ENCODE results near the gene APOL5.

Gene APOL5

GRCh38 chr22:35743326-35743860 lies 25.7 kb downstream of the APOL5 start:
- DNase-seq = no peak

DNA sequence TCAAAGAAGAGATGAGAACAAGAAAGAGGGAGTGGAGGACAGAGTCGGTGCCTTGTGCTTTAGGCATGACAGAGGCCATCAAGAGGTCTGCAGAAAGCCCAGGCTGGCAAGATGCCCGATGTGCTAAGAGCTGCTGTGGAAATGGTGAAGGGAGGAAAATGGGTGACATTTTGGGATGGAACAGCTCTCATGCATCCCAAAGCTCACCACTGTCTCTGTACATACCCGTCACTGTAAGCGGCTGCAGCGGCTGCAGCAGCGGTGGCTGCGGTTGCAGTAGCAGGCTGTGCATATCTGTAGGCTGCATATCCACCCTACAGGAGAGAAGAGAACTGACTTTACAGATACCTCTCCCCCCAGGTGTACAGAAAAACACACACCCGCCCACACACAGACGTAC lies 28.6 kb downstream of the APOL5 start:
- DNase-seq = no peak

GRCh38 chr22:35746946-35747703 lies 29.5 kb downstream of the APOL5 start:
- DNase-seq = no peak

DNA sequence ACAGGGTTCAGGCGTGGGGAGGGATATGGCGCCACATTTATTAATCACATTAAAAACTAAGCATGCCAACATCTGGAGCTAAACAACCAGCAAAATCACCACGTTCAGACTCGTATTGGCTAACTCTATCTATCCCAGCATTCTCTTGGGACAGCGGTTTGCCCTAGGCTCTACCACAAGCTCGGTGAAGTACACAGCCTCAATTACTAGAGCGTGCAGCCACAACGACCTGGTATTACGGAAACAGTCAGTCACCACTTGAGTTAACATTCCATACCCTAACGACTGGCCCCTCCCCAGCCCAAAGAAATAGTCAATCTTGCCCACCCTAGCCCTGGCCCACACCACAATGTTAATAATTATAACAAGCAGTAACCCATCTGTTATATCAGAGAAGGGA lies 32.1 kb downstream of the APOL5 start:
- no peak for DNase-seq

- no peak for DNase-seq
Measured at GRCh38 chr22:35752006-35752862, 34.6 kb downstream of the APOL5 start.

DNA sequence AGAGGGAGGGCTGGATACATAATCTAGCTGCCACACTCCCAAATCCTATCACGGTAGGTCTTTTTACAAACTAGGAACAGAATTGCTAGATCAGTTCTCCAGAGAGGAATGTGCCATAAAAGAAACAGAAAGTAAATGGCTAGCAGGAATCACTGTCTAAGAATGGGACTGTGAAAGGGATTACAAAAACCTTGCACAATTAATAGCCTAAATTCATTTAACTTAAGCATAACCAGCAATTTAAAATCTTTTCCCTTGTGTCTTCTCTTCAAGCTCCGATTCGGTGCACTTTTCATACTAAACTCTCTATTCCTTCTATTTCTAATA lies 35.2 kb downstream of the APOL5 start:
- no peak for DNase-seq

DNA sequence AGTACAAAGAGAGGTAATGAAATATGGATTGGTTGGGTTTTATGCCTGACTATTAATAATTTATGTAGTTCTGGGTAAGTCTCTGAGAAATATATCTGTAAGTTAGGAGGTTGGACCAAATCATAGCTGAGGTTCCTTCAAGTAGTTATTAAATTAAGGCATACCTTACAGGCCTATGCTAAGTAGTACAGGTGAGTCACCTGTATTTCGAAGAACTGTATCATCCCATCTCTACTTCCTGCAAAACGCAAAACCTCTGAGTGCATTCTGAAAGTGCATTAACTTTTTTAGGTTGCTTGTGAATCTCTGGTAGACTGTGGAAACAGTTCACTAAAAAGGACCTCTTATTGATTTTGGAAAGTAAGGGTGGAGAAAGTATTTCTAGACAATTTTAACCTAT lies 37.1 kb downstream of the APOL5 start:
- no peak for DNase-seq

GRCh38 chr22:35756722-35757121 lies 39.0 kb downstream of the APOL5 start:
- no peak for DNase-seq

- DNase-seq = no peak
Measured at GRCh38 chr22:35758394-35758793, 40.7 kb downstream of the APOL5 start.

- DNase-seq = no peak
Measured at GRCh38 chr22:35761037-35761436, 43.4 kb downstream of the APOL5 start.

DNA sequence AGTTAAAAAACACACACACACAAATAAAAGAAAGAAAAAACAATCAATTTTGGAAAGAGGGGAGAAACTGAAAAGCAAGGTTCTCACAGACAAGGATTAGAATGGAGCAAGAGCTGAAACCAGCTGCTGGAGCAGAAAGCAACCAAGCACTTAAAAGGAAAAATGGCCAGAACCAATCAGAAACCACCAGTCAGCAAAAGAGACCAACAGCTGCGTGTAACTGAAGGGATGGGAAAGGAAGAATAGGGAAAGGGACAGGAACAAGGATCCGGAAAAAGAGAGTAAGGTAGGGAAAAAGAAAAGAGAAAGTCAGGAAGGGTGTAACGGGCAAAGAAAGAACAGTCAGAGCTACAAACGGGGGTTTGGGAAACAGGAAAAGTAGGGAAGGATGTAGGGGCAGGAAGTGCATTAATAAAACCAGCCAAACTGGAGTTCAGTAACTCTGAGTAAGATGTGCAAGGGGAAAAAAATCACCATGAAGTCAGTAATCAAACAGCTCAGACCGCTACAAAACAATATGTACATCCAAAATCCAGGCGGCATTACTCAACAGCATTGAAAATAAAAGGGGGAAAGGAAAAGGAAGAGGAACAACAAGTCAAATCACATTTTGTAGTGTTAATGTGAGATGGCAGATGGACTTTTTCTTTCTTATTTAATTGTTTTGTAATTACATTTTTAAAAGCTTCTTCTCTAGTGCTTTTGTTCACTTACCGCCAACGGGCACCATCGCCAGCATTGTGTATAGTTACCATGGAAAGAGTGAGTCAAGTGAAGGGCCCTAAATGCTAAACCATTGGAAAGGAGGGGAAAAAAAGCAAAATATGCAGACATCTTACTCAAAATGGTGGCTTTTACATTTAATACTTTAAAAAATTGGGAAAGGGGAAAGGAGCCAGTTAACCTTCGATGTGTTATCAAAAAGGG lies 49.2 kb downstream of the APOL5 start:
- no peak for DNase-seq

DNA sequence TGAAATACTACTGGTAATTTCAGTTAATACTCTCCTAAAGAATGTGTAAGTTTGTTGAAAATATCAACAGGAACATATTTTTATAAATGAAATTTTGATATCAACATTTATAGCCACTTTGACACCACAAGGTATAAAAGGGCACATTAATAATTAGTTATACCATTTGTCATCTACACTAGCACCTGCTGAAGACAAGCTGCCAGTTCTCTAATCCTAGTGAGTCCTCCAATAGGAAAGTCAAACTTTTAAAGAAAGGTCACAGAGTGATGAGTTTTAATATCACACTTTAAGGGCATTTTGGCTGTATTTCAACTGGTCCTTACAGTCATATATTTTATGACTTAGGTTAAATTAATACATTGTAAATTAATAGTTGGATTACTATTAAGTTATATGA lies 52.3 kb downstream of the APOL5 start:
- no peak for DNase-seq

DNA sequence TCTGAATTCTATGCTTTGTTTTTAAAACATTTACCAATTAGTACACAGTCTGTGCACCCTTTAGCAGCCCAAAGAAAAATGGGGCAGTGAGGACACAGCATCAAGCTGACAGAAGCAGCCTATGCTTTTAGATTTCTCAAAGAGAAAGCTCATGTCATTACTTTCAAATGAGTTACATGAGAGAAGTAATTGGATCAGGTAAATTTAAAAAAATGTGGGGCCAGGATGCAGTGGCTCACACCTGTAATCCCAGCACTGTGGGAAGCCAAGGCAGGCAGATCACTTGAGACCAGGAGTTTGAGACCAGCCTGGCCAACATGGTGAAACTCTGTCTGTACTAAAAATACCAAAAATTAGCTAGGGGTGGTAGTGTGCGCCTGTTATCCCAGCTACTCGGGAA lies 57.7 kb downstream of the APOL5 start:
- no peak for DNase-seq

DNA sequence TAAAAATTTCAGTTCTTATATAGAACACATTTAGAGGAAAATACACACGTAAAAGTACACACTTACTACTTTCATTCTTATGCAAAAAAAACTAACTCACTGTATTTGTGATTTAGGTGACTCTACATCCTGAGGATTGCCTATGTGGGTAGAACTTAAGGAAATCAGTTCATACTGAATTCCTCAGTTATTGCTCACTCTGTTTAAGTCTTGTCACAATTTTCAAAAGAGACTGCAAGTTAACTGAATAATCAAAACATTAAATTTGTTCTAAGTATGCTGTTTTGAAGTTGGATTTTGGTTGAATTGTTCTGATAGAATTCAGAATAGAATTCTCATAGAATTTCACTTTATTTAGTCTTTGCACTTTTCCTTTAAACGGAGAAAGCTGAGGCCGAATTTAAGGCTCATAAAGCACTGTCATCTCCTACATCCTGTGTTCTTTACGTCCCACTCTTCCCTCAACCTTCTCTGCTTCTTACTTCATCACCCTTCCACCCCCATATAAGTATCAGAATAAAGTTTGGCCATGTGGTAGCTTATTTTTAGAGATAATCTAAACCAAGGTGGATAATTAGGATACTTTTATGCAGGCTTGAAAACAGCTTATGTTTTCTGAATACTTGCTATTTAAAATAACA lies 59.8 kb downstream of the APOL5 start:
- no peak for DNase-seq

All from activated CD4-positive, CD25-positive, alpha-beta regulatory T cell treated with anti-CD3 and anti-CD28 coated beads, Interleukin-2, amount 50 U/mL, for 72 hours (primary cell).